Measurements from ENCODE around the gene FAM3B.

Gene FAM3B

DNA sequence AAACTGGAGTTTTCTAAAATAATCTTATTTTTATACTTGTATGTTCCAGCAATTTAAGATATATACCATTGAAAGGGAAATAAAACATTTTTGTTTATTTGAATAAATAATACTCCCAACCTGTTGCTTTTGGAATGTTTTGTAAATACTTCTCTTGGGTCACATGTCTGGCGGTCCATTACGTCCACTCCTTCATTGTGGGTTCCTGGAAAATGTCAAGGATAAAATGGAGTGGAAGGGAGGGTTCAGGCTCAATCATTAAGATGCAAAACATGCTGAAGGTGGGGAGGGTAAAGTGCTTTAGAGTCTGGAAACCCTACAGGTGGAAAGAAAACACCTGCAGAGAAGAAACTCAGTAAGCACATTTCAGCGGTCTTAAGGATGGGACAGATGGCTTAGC lies 34.2 kb upstream of the FAM3B start:
- H3K4me3 ChIP-seq (ENCODE audit: low read length): no peak overlapping the region
- no peak for DNase-seq (ENCODE audit: low read depth)
- TF ChIP-seq, protein P1, sequence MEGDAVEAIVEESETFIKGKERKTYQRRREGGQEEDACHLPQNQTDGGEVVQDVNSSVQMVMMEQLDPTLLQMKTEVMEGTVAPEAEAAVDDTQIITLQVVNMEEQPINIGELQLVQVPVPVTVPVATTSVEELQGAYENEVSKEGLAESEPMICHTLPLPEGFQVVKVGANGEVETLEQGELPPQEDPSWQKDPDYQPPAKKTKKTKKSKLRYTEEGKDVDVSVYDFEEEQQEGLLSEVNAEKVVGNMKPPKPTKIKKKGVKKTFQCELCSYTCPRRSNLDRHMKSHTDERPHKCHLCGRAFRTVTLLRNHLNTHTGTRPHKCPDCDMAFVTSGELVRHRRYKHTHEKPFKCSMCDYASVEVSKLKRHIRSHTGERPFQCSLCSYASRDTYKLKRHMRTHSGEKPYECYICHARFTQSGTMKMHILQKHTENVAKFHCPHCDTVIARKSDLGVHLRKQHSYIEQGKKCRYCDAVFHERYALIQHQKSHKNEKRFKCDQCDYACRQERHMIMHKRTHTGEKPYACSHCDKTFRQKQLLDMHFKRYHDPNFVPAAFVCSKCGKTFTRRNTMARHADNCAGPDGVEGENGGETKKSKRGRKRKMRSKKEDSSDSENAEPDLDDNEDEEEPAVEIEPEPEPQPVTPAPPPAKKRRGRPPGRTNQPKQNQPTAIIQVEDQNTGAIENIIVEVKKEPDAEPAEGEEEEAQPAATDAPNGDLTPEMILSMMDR (conservative IDR thresholded peaks at IDR 0.05; ENCODE audit: low read length): no peak

DNA sequence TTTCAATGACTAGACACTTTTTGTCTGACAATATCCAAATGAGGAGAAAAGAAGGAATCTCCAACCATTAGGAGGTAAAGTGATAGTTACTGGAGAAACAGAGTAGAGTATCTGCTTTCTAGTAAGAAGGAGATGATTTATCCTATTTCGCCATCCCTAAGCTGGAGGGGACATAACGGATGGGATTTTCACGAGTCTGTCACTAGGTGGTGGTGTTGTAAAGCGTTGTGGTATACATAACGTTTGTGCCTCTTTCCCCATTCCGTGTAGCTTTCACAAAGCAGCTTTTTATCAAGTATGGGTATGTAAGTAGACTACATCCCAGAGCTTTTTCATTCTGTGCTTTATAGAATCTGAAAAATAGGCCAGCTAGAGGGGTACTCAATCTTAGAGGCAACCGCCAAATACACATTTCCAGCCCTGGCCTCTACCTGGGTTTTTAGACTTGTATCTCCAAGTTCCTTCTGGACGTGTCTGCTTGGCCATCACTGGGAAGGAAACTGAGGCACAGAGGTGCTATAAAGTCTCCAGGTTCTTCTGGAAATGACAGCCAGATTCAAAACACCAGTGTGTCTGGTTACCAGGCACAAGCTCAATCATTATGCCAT lies 33.3 kb upstream of the FAM3B start:
- no peak overlapping the region for H3K4me3 ChIP-seq (ENCODE audit: low read length)
- DNase-seq (ENCODE audit: low read depth): peak; percentile 86
- TF ChIP-seq, protein P1 (conservative IDR thresholded peaks at IDR 0.05; ENCODE audit: low read length): peak; percentile 94

DNA sequence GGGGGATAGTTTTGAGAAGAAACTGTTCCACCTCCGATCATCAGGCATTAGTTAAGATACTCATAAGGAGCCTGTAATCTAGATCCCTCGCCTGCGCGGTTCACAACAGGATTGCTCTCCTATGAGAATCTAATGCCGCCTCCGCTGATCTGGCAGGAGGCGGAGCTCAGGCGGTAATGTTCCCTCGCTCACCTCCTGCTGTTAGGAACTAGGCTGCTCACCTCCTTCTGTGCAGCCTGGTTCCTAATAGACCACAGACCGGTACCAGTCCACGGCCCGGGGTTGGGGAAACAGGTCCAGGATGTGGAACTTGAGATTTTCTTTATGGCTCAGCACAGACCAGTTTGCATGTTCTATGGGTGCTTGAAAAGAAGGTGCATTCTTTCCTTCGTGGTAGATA lies 27.2 kb upstream of the FAM3B start:
- H3K4me3 ChIP-seq (ENCODE audit: low read length): no peak overlapping the region
- DNase-seq (ENCODE audit: low read depth): no peak
- TF ChIP-seq, protein P1 (conservative IDR thresholded peaks at IDR 0.05; ENCODE audit: low read length): no peak

DNA sequence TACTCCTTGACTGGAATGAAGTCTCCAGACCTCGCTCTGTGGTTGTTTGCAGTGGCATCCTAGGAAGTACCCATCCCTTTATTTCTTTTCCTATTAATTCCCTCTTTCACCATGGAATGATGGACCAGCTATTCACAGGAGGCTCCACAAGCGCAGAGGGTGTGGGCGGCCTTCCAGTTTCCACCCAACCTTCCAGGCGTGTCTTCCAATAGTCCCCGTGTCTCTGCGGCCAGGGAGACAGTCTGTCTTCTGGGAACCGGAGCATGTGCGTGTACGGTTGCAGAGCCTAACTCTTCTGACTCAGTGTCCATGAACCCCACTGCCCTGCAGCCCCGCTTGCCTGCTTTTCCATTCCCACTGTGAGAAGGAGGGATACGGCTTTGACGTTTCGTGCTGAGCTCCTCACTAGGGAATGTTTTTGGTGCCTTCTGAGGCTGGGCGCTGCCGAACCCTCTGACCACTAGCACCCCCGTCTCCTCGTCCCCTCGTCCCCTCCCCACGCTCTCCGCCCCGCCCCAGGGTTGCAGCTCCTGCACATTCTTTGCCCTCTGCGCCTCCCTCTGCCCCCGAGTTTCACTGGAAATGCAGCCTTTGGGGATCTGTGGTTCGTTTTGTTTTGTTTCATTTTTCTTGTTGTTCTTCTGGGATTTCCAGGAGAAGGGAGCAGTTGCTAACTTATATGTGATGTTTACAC lies 26.3 kb upstream of the FAM3B start:
- TF ChIP-seq, protein P1 (conservative IDR thresholded peaks at IDR 0.05; ENCODE audit: low read length): no peak
- peak overlapping the region; percentile 36 for H3K4me3 ChIP-seq (ENCODE audit: low read length)
- no peak for DNase-seq (ENCODE audit: low read depth)

DNA sequence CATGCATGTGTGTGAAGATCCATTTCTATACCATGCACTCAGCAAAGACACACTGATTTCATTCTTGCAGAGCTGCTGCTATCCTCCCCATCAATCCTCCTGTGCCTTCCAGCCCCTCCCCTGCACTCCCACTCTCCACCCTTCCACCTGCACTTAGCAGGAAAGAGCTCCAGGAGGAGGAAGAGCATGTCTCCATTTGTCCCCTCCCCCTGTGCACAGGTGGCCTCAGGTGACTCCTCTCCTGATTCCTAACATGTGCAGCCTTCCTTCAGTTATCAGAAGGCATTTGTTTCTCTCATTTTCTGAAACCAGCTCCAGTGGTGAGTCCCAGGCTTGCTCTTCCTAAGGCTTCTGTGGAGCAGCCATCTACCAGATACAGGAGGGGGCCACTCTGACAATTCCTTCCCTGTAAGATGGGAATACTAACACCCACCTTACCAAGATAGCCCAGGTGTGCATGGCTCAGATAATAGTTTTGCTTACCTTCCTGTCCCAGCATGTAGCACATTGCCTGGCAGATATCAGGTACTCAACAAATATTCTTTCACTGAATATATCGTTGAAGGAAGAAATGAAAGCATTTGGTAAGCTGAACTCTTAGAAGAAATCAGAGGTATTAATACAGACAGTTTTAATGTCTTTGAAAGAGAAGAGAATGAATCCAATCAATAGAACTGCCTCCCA lies 21.9 kb upstream of the FAM3B start:
- no peak for DNase-seq (ENCODE audit: low read depth)
- H3K4me3 ChIP-seq (ENCODE audit: low read length): no peak overlapping the region
- TF ChIP-seq, protein P1 (conservative IDR thresholded peaks at IDR 0.05; ENCODE audit: low read length): no peak

DNA sequence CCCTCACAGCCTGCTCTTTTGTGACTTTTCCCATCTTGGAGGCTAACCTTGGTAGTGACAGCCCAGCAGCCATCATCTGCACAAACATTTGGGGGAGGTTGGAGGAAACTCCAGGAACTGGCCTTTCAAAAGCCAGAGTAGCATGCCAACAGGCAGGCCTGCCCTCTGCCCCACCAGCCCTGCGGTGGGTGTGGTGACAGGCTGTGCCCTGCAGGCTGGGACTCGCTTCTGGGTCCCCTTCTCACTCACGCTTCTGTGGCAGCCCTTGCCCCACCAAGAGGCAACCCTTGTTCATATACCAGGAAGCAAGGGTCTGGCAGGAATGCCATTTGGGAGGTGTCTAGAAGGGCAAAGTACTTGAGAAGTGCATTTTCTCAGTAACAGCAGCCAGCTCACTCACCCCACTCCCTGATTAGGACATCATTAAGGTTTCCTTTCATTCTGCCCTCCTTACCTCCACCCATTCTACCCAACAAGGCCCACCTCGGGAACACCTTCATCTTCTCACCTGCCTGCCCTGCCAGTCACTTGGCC lies 20.8 kb upstream of the FAM3B start:
- no peak overlapping the region for H3K4me3 ChIP-seq (ENCODE audit: low read length)
- DNase-seq (ENCODE audit: low read depth): no peak
- TF ChIP-seq, protein P1 (conservative IDR thresholded peaks at IDR 0.05; ENCODE audit: low read length): no peak
